C4-2B (cell line): Measurements from ENCODE around the gene NFKB1.

ENCODE experiments used
- H3K27ac ChIP-seq: fragments of 450-650 bp; 2 replicates; pipeline ENCODE4 v1.5.1; 2017
- ZFX ChIP-seq: fragments of 450-650 bp; IDR thresholded peaks from 2 replicates; pipeline ENCODE4 v1.6.1; 2017
- TF ChIP-seq, protein P1 (sequence below): fragments of 450-650 bp; conservative IDR thresholded peaks from 2 replicates; pipeline ENCODE4 v1.5.1; 2017; ENCODE audit warnings: mild to moderate bottlenecking

NFKB1 gene

DNA sequence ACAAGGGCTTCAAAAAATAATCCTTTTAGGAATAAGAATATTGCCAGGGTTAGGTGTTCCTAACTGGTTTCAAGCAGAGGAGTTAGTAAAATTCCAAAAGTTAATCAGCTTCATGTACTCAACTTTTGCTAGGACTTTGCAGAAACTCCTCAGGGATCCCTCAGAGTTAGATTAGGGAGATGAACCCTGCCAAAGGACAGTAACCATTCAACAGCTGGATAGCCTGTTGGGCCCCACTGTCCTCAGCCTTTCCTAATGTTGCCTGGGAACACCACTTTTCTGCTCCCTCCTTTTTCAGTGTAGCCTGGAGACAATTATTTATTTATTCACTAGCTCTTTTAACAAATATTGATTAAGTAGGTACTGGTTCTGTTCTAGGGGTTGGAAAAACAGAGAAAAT lies 53.8 kb downstream of the NFKB1 start:
- H3K27ac ChIP-seq, result no peak overlapping the region
- no peak for TF ChIP-seq ZFX

DNA sequence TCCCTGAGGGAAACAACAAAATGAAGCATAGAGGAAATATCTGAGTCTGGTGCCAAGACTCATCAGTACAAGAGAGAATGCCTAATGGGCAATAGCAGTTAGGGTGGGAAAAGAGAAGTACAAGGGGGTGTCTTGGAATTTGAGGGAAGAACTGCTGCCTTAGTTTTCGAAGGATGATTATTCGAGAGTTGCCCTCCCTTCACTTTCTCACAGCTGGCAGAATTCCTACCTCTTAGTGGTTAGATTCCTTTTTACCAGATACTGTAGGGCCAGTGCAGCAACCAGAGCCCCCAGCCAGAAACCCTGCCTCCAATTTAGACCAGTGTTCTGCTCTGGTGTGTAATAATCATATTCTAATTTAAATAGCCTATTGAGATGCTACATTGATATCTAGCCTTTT lies 56.5 kb downstream of the NFKB1 start:
- TF ChIP-seq, protein P1, sequence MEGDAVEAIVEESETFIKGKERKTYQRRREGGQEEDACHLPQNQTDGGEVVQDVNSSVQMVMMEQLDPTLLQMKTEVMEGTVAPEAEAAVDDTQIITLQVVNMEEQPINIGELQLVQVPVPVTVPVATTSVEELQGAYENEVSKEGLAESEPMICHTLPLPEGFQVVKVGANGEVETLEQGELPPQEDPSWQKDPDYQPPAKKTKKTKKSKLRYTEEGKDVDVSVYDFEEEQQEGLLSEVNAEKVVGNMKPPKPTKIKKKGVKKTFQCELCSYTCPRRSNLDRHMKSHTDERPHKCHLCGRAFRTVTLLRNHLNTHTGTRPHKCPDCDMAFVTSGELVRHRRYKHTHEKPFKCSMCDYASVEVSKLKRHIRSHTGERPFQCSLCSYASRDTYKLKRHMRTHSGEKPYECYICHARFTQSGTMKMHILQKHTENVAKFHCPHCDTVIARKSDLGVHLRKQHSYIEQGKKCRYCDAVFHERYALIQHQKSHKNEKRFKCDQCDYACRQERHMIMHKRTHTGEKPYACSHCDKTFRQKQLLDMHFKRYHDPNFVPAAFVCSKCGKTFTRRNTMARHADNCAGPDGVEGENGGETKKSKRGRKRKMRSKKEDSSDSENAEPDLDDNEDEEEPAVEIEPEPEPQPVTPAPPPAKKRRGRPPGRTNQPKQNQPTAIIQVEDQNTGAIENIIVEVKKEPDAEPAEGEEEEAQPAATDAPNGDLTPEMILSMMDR, result no peak
- no peak for TF ChIP-seq ZFX
- no peak overlapping the region for H3K27ac ChIP-seq

DNA sequence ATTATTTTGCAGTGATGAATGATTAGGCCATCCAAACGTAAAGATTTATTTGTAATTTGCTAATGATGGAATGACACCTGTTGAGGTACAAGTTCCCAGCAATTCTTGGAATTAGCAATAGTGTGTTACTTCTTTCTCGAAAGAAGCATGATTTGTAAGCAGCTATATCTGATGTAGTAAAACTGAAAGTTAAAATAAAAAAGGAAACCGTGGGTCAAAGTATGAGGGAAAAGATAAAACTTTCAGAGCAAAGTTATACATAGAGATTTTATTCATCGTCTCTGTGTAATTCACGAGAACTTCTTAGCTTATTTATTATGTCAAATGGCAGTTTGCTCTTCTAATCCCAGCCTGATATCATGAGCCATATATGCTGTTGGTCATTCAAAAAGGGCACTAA lies 59.0 kb downstream of the NFKB1 start:
- TF ChIP-seq ZFX, result no peak
- TF ChIP-seq, protein P1, result no peak
- no peak overlapping the region for H3K27ac ChIP-seq

DNA sequence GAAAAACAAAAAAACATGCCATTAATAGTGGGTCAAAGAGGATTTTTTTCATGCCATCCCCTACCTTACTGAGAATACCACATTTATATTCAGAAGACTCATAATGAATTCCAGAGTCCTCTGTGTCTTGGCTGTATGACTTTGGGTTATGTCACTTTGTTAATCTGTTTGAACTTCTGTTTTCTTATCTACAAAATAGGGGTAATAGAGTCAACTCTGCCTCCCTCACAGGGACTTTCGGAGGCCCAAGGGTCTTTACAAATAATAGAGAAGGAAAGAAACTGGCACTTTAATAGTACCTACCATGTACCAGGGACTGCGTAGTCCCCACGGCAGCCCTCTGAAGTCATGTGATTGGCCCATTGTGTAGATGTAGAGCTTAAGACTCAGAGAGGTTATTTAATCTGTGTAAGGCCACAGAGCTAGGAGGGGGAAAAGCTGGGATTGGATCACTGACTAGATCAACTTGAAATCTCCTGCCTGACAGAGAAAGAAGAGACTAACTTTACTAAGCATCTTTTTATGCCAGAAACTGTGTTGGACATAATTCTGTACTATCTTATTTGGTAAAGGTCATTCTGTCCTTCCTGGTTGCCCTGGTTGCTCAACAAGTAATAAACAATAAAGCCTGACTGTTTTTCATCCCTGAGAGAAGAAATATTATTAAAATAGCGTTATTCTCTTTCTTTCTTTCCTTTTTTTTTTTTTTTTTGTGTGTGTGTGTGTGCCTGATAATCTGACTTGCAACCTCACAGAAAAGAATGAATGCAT lies 59.6 kb downstream of the NFKB1 start:
- H3K27ac ChIP-seq, result no peak overlapping the region

DNA sequence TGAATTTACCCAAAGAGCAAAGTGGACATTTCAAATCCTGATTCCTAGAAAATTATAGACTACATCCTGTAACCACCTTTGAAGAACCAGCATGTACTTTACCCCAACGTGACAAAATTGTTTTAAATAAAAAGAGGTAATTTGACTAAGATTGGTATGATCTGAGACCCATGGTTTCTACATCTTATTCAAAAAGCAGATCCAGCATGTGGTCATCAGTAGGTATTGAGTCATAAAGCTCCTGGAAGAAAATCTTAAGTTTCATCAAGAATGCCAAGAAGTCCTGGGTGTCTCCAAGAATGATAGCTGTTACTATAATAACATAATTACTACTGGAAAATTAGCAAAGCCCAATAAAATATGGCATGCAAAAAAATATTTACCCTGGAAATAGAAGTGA lies 61.8 kb downstream of the NFKB1 start:
- no peak for TF ChIP-seq ZFX
- TF ChIP-seq, protein P1, result no peak
- no peak overlapping the region for H3K27ac ChIP-seq

More for the DNA sequence above, 59.6 kb downstream of the NFKB1 start:
- TF ChIP-seq ZFX, result no peak
- TF ChIP-seq, protein P1, result no peak

DNA sequence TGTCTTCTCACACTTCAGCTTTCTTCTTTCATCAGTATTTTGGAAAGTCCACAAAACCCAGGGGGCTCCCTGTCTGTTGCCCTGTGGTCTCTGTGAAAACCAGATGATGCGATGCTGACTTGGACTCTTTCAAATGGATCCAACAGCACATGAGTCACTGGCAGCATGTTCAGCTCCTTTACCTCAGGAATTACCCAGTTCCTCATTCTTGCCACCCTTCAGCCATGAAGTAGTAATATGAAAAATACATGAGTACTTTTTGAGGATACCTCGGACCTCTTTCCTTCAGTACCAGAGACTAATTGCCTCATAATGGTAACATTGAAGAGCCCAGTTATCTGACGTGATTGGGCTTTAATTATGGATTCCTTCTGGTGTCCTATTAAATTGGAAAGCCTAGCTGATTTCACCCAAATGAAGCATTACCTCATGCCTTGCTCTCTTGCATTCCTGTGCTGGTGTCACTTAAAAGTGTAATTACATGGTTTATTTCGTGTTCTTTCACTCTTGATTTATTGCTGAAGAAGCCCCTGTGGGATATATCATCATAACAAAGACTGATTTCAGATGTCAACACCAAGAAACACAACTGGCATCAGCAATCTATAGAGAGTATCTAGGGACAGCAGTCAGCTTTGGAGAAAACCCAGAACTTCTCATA lies 63.4 kb downstream of the NFKB1 start:
- TF ChIP-seq, protein P1, result no peak
- no peak for TF ChIP-seq ZFX

DNA sequence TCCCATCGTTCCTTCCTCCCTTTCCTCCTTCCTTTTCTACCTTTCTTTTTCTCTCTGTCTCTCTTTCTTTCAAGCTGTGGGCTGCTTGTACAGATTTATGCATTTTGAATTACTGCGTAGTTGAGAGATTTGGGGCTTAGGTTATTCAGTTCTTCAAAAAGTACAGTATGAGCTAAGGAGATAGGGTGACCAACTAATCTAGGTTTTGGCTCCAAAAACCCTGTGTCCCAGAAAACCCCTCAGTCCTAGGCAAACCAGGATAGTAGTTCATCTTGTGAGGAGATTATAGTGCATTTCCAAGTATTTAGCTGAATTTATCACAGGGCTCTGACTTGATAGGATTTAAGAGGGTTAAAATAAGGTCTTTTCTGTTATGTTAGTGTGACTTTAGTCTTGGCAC lies 64.5 kb downstream of the NFKB1 start:
- no peak overlapping the region for H3K27ac ChIP-seq
- no peak for TF ChIP-seq ZFX
- TF ChIP-seq, protein P1, result no peak

More for the DNA sequence above, 63.4 kb downstream of the NFKB1 start:
- H3K27ac ChIP-seq, result no peak overlapping the region
